ENCODE data around the gene MEGF10. TPM values are rescaled to one million over a fixed set of nuclear protein-coding genes. Genes with fewer than 3 reads are reported as not detected.
"Not testable (repeated sequence)": the region's sequence is repeated elsewhere in the genome, so short reads cannot be mapped to it uniquely, and the experiment has no call there.

The MEGF10 gene
- total and polyA plus RNA-seq, 2 donors (not counting 1 experiment from before 2014, with no cell fraction given) = not detected

GRCh38 chr5:127296321-127296720 is 5.7 kb downstream of the MEGF10 start:
- no peak overlapping the region for H3K27ac Mint-ChIP-seq
- H3K9me3 Mint-ChIP-seq (ENCODE audit: insufficient read depth) = no peaks in the 10 kb centered on the region
- H3K27ac ChIP-seq (ENCODE audit: low read length in 2 of 2) = no peak overlapping the region
- no peaks in the 10 kb centered on the region for H3K36me3 ChIP-seq (replicated peaks in 1 of 2; ENCODE audit: control extremely low read depth in 1 of 2, control insufficient read depth in 1 of 2, extremely low read depth in 1 of 2, insufficient read depth in 2 of 2, low read length in 1 of 2)
- H3K27me3 Mint-ChIP-seq = peaks cover 55% of the 10 kb centered on the region
- no peaks in the 10 kb centered on the region for H4K20me1 ChIP-seq (ENCODE audit: control insufficient read depth, insufficient read depth, low read length, poor library complexity, severe bottlenecking)
- H3K9ac ChIP-seq (ENCODE audit: low read length) = no peak overlapping the region
- no peaks in the 10 kb centered on the region for H3K9me3 ChIP-seq (ENCODE audit: control extremely low read depth in 1 of 3, control insufficient read depth in 2 of 3, insufficient read depth in 1 of 3, low read length in 2 of 3)
- intact Hi-C loops (cut with micrococcal nuclease) = no loop called here
- H3K4me3 Mint-ChIP-seq = no peak overlapping the region
- ChIA-PET CTCF (no interaction called here), POLR2A (no interaction called here)
- H3K4me1 Mint-ChIP-seq = peaks cover 1% of the 10 kb centered on the region
- no peaks in the 10 kb centered on the region for H3K4me1 ChIP-seq (ENCODE audit: control insufficient read depth in 2 of 2, insufficient read depth in 2 of 2, low read length in 2 of 2)
- TF ChIP-seq CTCF (IDR thresholded peaks at IDR 0.05) (no peak), EZH2 (IDR thresholded peaks at IDR 0.05; ENCODE audit: borderline replicate concordance, insufficient read depth, low read depth, low read length, poor library complexity, severe bottlenecking) (no peak)
- peaks cover 0 to 14% (median 9%) of the 10 kb centered on the region in 4 experiments for H3K27me3 ChIP-seq (replicated peaks in 1 of 4; ENCODE audit: control extremely low read depth in 1 of 4, control insufficient read depth in 3 of 4, insufficient read depth in 4 of 4, low read length in 3 of 4)
- no peak overlapping the region for H2AFZ ChIP-seq (ENCODE audit: insufficient read depth, low read depth, low read length, poor library complexity, severe bottlenecking)
- DNase-seq = no peak
- H3K4me3 ChIP-seq (ENCODE audit: control extremely low read depth in 1 of 5, extremely low read depth in 1 of 5, insufficient read depth in 1 of 5, low read depth in 2 of 5, low read length in 4 of 5) = no peak overlapping the region
- ATAC-seq (ENCODE audit: low read depth) = no peak
- H3K79me2 ChIP-seq (ENCODE audit: control insufficient read depth, insufficient read depth, low read length) = no peaks in the 10 kb centered on the region
- no peak overlapping the region for H3K4me2 ChIP-seq (replicated peaks; ENCODE audit: low read depth, low read length, poor library complexity, severe bottlenecking)

GRCh38 chr5:127296894-127297293 is 6.3 kb downstream of the MEGF10 start:
- peaks cover 0 to 12% (median 5%) of the 10 kb centered on the region in 4 experiments for H3K27me3 ChIP-seq (replicated peaks in 1 of 4; ENCODE audit: control extremely low read depth in 1 of 4, control insufficient read depth in 3 of 4, insufficient read depth in 4 of 4, low read length in 3 of 4)
- H3K27ac Mint-ChIP-seq; H3K9me3 ChIP-seq (ENCODE audit: control extremely low read depth in 1 of 3, control insufficient read depth in 2 of 3, insufficient read depth in 1 of 3, low read length in 2 of 3); ATAC-seq (ENCODE audit: low read depth); H3K9ac ChIP-seq (ENCODE audit: low read length); H3K4me1 ChIP-seq (ENCODE audit: control insufficient read depth in 2 of 2, insufficient read depth in 2 of 2, low read length in 2 of 2); H3K4me3 ChIP-seq (ENCODE audit: control extremely low read depth in 1 of 5, extremely low read depth in 1 of 5, insufficient read depth in 1 of 5, low read depth in 2 of 5, low read length in 4 of 5); CTCF ChIA-PET; DNase-seq; H4K20me1 ChIP-seq (ENCODE audit: control insufficient read depth, insufficient read depth, low read length, poor library complexity, severe bottlenecking); intact Hi-C loops (cut with micrococcal nuclease); H3K9me3 Mint-ChIP-seq (ENCODE audit: insufficient read depth); H3K36me3 ChIP-seq (replicated peaks in 1 of 2; ENCODE audit: control extremely low read depth in 1 of 2, control insufficient read depth in 1 of 2, extremely low read depth in 1 of 2, insufficient read depth in 2 of 2, low read length in 1 of 2); H3K4me1 Mint-ChIP-seq; H2AFZ ChIP-seq (ENCODE audit: insufficient read depth, low read depth, low read length, poor library complexity, severe bottlenecking); POLR2A ChIA-PET; H3K79me2 ChIP-seq (ENCODE audit: control insufficient read depth, insufficient read depth, low read length); H3K27ac ChIP-seq (ENCODE audit: low read length in 2 of 2); H3K4me3 Mint-ChIP-seq; H3K4me2 ChIP-seq (replicated peaks; ENCODE audit: low read depth, low read length, poor library complexity, severe bottlenecking): not testable (repeated sequence)
- H3K27me3 Mint-ChIP-seq = peaks cover 50% of the 10 kb centered on the region
- WGBS (ENCODE audit: insufficient coverage) = 90% methylated on average over 5 of the region's 5 CpGs
